Trophoblast cell (in vitro differentiated cells and primary cell): ENCODE data around the gene VEGFD.

ENCODE experiments used
- DNase-seq, 2 donors: peaks; one replicate each; pipeline ENCODE4 v3.0.0-alpha.2; 2016
- H2AFZ ChIP-seq: 2 replicates; pipeline ENCODE4 v1.6.1; 2013; ENCODE audit warnings: low read length, moderate library complexity, mild to moderate bottlenecking; ENCODE audit not compliant: insufficient read depth, poor library complexity
- H2AK5ac ChIP-seq: 2 replicates; pipeline ENCODE4 v1.6.1; 2013; ENCODE audit warnings: mild to moderate bottlenecking, low read length
- H2BK120ac ChIP-seq: 2 replicates; pipeline ENCODE4 v1.6.1; 2013; ENCODE audit warnings: low read length, mild to moderate bottlenecking, moderate library complexity; ENCODE audit not compliant: insufficient read depth, poor library complexity
- H2BK12ac ChIP-seq: 2 replicates; pipeline ENCODE4 v1.6.1; 2013; ENCODE audit warnings: mild to moderate bottlenecking, low read length, moderate library complexity
- H2BK5ac ChIP-seq: 2 replicates; pipeline ENCODE4 v1.6.1; 2013; ENCODE audit warnings: low read length, low read depth, moderate library complexity, mild to moderate bottlenecking; ENCODE audit not compliant: poor library complexity
- H3K14ac ChIP-seq: 2 replicates; pipeline ENCODE4 v1.6.1; 2013; ENCODE audit warnings: mild to moderate bottlenecking, low read length
- H3K18ac ChIP-seq: 2 replicates; pipeline ENCODE4 v1.6.1; 2013; ENCODE audit warnings: mild to moderate bottlenecking, low read length
- H3K23ac ChIP-seq: 2 replicates; pipeline ENCODE4 v1.6.1; 2013; ENCODE audit warnings: low read length
- H3K27ac ChIP-seq: 2 replicates; pipeline ENCODE4 v1.5.1; 2013; ENCODE audit warnings: low read depth, mild to moderate bottlenecking, inconsistent platforms, low read length, moderate library complexity
- H3K27me3 ChIP-seq: 2 replicates; pipeline ENCODE4 v1.6.1; 2013; ENCODE audit warnings: inconsistent platforms, mild to moderate bottlenecking, low read length, moderate library complexity; ENCODE audit not compliant: insufficient read depth
- H3K36me3 ChIP-seq, 2 experiments: 1 replicate in 1 of 2; 2 replicates in 1 of 2; pipeline ENCODE4 v1.6.1; 2013; ENCODE audit warnings: low read length in 2 of 2, mild to moderate bottlenecking in 2 of 2, moderate library complexity in 1 of 2; ENCODE audit not compliant: insufficient read depth in 2 of 2, control insufficient read depth in 1 of 2
- H3K4ac ChIP-seq: 2 replicates; pipeline ENCODE4 v1.6.1; 2013; ENCODE audit warnings: low read depth, mild to moderate bottlenecking, low read length, moderate library complexity
- H3K4me1 ChIP-seq, 2 experiments: 1 replicate in 1 of 2; 2 replicates in 1 of 2; pipeline ENCODE4 v1.6.1; 2013; ENCODE audit warnings: low read length in 2 of 2, mild to moderate bottlenecking in 2 of 2, moderate library complexity in 1 of 2; ENCODE audit not compliant: insufficient read depth in 2 of 2, control insufficient read depth in 1 of 2
- H3K4me2 ChIP-seq: 2 replicates; pipeline ENCODE4 v1.6.1; 2013; ENCODE audit warnings: inconsistent platforms, mild to moderate bottlenecking, low read length, moderate library complexity
- H3K4me3 ChIP-seq: 2 replicates; pipeline ENCODE4 v1.5.1; 2013; ENCODE audit warnings: mild to moderate bottlenecking, low read depth, low read length, inconsistent platforms
- H3K79me1 ChIP-seq: one replicate; pipeline ENCODE4 v1.6.1; 2013; ENCODE audit warnings: low read length
- H3K79me2 ChIP-seq: 2 replicates; pipeline ENCODE4 v1.6.1; 2013; ENCODE audit warnings: low read length, mild to moderate bottlenecking; ENCODE audit not compliant: control insufficient read depth, insufficient read depth, poor library complexity
- H3K9ac ChIP-seq: 2 replicates; pipeline ENCODE4 v1.6.1; 2013; ENCODE audit warnings: mild to moderate bottlenecking, low read length
- H3K9me3 ChIP-seq: 2 replicates; pipeline ENCODE4 v1.6.1; 2013; ENCODE audit warnings: low read depth, mild to moderate bottlenecking, control low read depth, inconsistent platforms, low read length; ENCODE audit not compliant: insufficient read depth
- H4K12ac ChIP-seq: 2 replicates; pipeline ENCODE4 v1.6.1; 2013; ENCODE audit warnings: low read depth, mild to moderate bottlenecking, low read length, moderate library complexity
- H4K8ac ChIP-seq: 2 replicates; pipeline ENCODE4 v1.6.1; 2013; ENCODE audit warnings: low read depth, mild to moderate bottlenecking, low read length, moderate library complexity
- H4K91ac ChIP-seq: one replicate; pipeline ENCODE4 v1.6.1; 2013; ENCODE audit warnings: low read depth, mild to moderate bottlenecking, low read length, moderate library complexity
- WGBS: extraction: QIAGEN DNeasy Blood & Tissue Kit; methylation state at CpG from one replicate; pipeline ENCODE4 v1.1.7; 2013; ENCODE audit warnings: missing lambda C conversion rate; ENCODE audit not compliant: insufficient read length, insufficient coverage; ENCODE audit errors: extremely low coverage; 5-methylcytosine and 5-hydroxymethylcytosine counted together

Gene VEGFD

GRCh38 chrX:15343075-15343476 lies 41.1 kb downstream of the VEGFD start:
- Histone ChIP-seq H2AK5ac (no peak overlapping the region), H3K36me3 (no peaks in the 10 kb centered on the region), H3K27me3 (no peaks in the 10 kb centered on the region), H3K23ac (no peak overlapping the region), H4K12ac (no peak overlapping the region), H2BK120ac (no peak overlapping the region), H3K4me1 (no peaks in the 10 kb centered on the region), H2BK12ac (no peak overlapping the region), H3K14ac (no peak overlapping the region), H2AFZ (no peak overlapping the region), H3K4me2 (no peak overlapping the region), H3K9me3 (no peaks in the 10 kb centered on the region), H3K4ac (no peak overlapping the region), H3K18ac (no peak overlapping the region), H2BK5ac (no peak overlapping the region), H3K79me2 (no peaks in the 10 kb centered on the region), H3K9ac (no peak overlapping the region), H3K27ac (no peak overlapping the region), H4K91ac (no peak overlapping the region), H3K79me1 (no peaks in the 10 kb centered on the region), H3K4me3 (no peak overlapping the region), H4K8ac (no peak overlapping the region)
- DNase-seq, result peak; percentile 76 to 94
- no CpG with 5 or more reads among the region's 5 CpGs for WGBS

GRCh38 chrX:15340867-15341266 lies 43.3 kb downstream of the VEGFD start:
- no peak overlapping the region for H3K18ac ChIP-seq
- H3K79me2 ChIP-seq, result no peaks in the 10 kb centered on the region
- H4K91ac ChIP-seq, result no peak overlapping the region
- H3K4me3 ChIP-seq, result no peak overlapping the region
- H3K79me1 ChIP-seq, result no peaks in the 10 kb centered on the region
- no peak overlapping the region for H3K4ac ChIP-seq
- H3K36me3 ChIP-seq, result no peaks in the 10 kb centered on the region
- H2BK5ac ChIP-seq, result no peak overlapping the region
- H2AFZ ChIP-seq, result no peak overlapping the region
- H3K9me3 ChIP-seq, result no peaks in the 10 kb centered on the region
- H3K23ac ChIP-seq, result no peak overlapping the region
- WGBS, result no CpG with 5 or more reads among the region's 2 CpGs
- H4K12ac ChIP-seq, result no peak overlapping the region
- no peak overlapping the region for H2AK5ac ChIP-seq
- H3K4me2 ChIP-seq, result no peak overlapping the region
- no peak overlapping the region for H3K9ac ChIP-seq
- H3K27ac ChIP-seq, result no peak overlapping the region
- H3K4me1 ChIP-seq, result no peaks in the 10 kb centered on the region
- no peak overlapping the region for H2BK12ac ChIP-seq
- no peak overlapping the region for H4K8ac ChIP-seq
- no peak for DNase-seq
- no peaks in the 10 kb centered on the region for H3K27me3 ChIP-seq
- H2BK120ac ChIP-seq, result no peak overlapping the region
- H3K14ac ChIP-seq, result no peak overlapping the region

DNA sequence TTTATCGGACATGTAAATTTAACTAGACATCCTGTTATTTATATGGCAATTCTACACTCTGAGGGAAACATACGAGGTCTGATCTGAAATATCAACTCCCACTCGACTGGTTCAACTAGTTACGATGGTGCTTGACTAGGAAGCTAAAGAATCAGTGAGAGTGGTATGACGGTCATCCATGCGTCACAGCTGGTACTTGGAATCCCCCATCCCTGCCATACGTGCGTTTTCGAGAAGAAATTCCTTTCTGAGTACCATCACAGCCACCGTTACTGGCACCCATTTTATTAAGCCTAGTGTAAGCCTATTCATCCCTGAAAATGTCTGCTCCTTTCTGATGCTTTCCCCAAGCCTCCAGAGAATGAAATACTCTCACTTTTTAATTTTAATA lies 48.2 kb downstream of the VEGFD start:
- Histone ChIP-seq H3K23ac (no peak overlapping the region), H3K79me2 (peaks cover 4% of the 10 kb centered on the region), H3K4me2 (peak overlapping the region; percentile 66), H3K79me1 (peaks cover 4% of the 10 kb centered on the region), H2BK120ac (no peak overlapping the region), H4K8ac (peak overlapping the region; percentile 54), H3K27ac (no peak overlapping the region), H2AFZ (no peak overlapping the region), H3K18ac (no peak overlapping the region), H4K12ac (no peak overlapping the region), H3K4ac (no peak overlapping the region), H3K9me3 (no peaks in the 10 kb centered on the region), H3K9ac (no peak overlapping the region), H3K36me3 (peaks cover 3 to 9% of the 10 kb centered on the region in 2 experiments), H2AK5ac (no peak overlapping the region), H4K91ac (no peak overlapping the region), H3K4me1 (no peaks in the 10 kb centered on the region), H2BK12ac (no peak overlapping the region), H3K4me3 (no peak overlapping the region), H3K14ac (no peak overlapping the region), H3K27me3 (no peaks in the 10 kb centered on the region), H2BK5ac (no peak overlapping the region)
- WGBS, result no CpG with 5 or more reads among the region's 10 CpGs
- peak; percentile 80 to 91 for DNase-seq

DNA sequence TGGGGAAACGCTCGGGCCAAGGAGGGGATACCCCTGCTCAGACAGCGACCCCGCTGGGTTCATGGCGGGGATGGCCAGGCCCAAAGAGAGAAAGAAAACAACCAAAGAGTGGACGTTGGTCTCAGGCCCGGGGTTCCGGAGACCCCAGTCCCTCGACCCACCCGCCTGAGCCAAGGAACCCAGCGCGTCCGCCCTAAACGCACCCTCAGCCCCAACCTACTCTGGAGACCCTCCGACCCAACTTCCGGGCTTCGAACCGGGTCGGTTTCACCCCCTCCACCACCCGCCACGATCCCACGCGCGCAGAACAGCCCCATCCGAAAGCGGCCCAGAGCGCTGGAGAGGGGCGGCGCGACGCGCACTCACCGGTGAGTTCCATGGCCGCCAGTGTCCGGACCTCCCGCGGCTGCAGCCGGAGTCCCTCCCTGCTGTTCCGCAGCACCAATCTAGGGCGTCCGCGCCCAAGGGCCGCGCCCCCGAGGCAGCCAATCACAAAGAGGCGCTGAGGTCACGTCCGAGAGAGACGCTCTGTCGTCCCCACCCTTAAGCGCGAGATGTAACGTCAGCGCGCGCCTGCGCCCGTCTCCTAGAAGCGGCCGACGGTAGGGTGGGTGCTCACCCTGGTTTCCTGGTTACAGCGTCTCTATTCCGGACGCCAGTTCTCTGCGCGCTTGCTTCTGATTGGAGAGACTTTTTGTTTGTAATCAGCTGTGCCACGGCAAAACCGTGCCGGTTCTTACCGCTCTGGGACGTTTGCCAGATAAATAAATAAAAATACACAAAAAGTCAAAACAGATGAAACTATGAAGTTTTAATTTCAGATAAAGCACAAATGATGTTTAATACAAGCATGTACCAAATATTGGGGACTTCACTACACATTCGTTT lies 48.8 kb downstream of the VEGFD start, which contains the start of gene PIGA:
PIGA (minus strand) TSS at position 389 of the 888 bp plus-strand sequence. CDS start 3,593 bp downstream, outside the sequence.
- Histone ChIP-seq H2AFZ (peak within 1 kb of the TSS; percentile 98), H2BK120ac (peak within 1 kb of the TSS; percentile 76), H3K27ac (peak within 1 kb of the TSS; percentile 47), H3K9me3 (no peaks in the 10 kb centered on the region), H4K12ac (peak within 1 kb of the TSS; percentile 91), H3K36me3 (peaks cover 3 to 9% of the 10 kb centered on the region in 2 experiments), H3K27me3 (no peaks in the 10 kb centered on the region), H3K4ac (peak within 1 kb of the TSS; percentile 89), H3K79me1 (peaks cover 4% of the 10 kb centered on the region), H3K14ac (peak within 1 kb of the TSS; percentile 99), H3K79me2 (peaks cover 4% of the 10 kb centered on the region), H2AK5ac (peak within 1 kb of the TSS; percentile 37), H3K4me1 (no peaks in the 10 kb centered on the region), H3K4me3 (peak within 1 kb of the TSS; percentile 96), H2BK12ac (no peak within 1 kb of the TSS), H2BK5ac (peak within 1 kb of the TSS; percentile 82), H3K18ac (peak within 1 kb of the TSS; percentile 94), H4K91ac (peak within 1 kb of the TSS; percentile 80), H4K8ac (peak within 1 kb of the TSS; percentile 96), H3K9ac (peak within 1 kb of the TSS; percentile 95), H3K23ac (no peak within 1 kb of the TSS), H3K4me2 (peak within 1 kb of the TSS; percentile 77)
- no CpG with 5 or more reads among the region's 72 CpGs for WGBS
- peak; percentile 95 for DNase-seq
